SU-DHL-6 (cell line): Measurements from ENCODE around the gene C1orf74.
A peak's percentile ranks its signal among the peaks of the same experiment; 100 is the strongest.

Experiments used
- H2AFZ ChIP-seq: fragments of 200-600 bp; sonication (generic); 2 replicates; pipeline ENCODE4 v1.6.1; 2014; ENCODE audit warnings: low read depth, mild to moderate bottlenecking, moderate library complexity, mixed read lengths, antibody characterized with exemption, low read length; ENCODE audit not compliant: severe bottlenecking
- H3F3A ChIP-seq: fragments of 200-600 bp; shearing (Covaris generic); 2 replicates; pipeline ENCODE4 v1.6.0; 2016; ENCODE audit warnings: antibody characterized with exemption, mild to moderate bottlenecking; ENCODE audit not compliant: insufficient read depth
- H3K27ac ChIP-seq: fragments of 200-600 bp; sonication (generic); 2 replicates; pipeline ENCODE4 v1.5.1; 2016; ENCODE audit warnings: low read depth, mild to moderate bottlenecking, low read length, moderate library complexity, mixed read lengths
- H3K27me3 ChIP-seq: fragments of 200-600 bp; sonication (generic), shearing (Covaris generic); 2 replicates; pipeline ENCODE4 v1.6.0; 2014; ENCODE audit warnings: mild to moderate bottlenecking, low read length
- H3K36me3 ChIP-seq: fragments of 200-600 bp; sonication (generic); 2 replicates; pipeline ENCODE4 v1.6.1; 2014; ENCODE audit warnings: mild to moderate bottlenecking, low read length, mixed read lengths
- H3K4me2 ChIP-seq: fragments of 300-600, 200-600 bp; shearing (Covaris generic), sonication (generic); 2 replicates; pipeline ENCODE4 v1.6.0; 2014; ENCODE audit warnings: low read length, low read depth, mild to moderate bottlenecking; ENCODE audit not compliant: poor library complexity, severe bottlenecking
- H3K4me3 ChIP-seq: fragments of 200-600 bp; sonication (generic); 2 replicates; pipeline ENCODE4 v1.5.1; 2014; ENCODE audit warnings: antibody characterized with exemption, low read length, mild to moderate bottlenecking, mixed read lengths; ENCODE audit not compliant: insufficient read depth, poor library complexity, severe bottlenecking
- H3K79me2 ChIP-seq: fragments of 200-600 bp; sonication (generic); 2 replicates; pipeline ENCODE4 v1.6.1; 2014; ENCODE audit warnings: mild to moderate bottlenecking, low read length, moderate library complexity; ENCODE audit not compliant: insufficient read depth
- H3K9ac ChIP-seq: fragments of 200-600 bp; sonication (generic); 2 replicates; pipeline ENCODE4 v1.7.0; 2014; ENCODE audit warnings: mild to moderate bottlenecking, low read length
- H3K9me2 ChIP-seq: fragments of 200-600 bp; sonication (generic); replicated peaks from 2 replicates; pipeline ENCODE4 v1.6.1; 2014; ENCODE audit warnings: low read length; ENCODE audit not compliant: insufficient read depth
- H3K9me3 ChIP-seq: fragments of 200-600 bp; sonication (generic); 2 replicates; pipeline ENCODE4 v1.6.1; 2014; ENCODE audit warnings: low read length, mixed read lengths; ENCODE audit not compliant: insufficient read depth
- H4K20me1 ChIP-seq: fragments of 200-600 bp; sonication (generic); 2 replicates; pipeline ENCODE4 v1.6.1; 2014; ENCODE audit warnings: low read depth, mild to moderate bottlenecking, antibody characterized with exemption, low read length, moderate library complexity, mixed read lengths
- EZH2phosphoT487 ChIP-seq: fragments of 200-600 bp; sonication (generic), shearing (Covaris generic); conservative IDR thresholded peaks from 2 replicates; pipeline ENCODE4 v1.6.1; 2018; ENCODE audit warnings: mild to moderate bottlenecking, antibody characterized with exemption, low read length, moderate library complexity, mixed read lengths
- TF ChIP-seq, protein P1 (sequence below): fragments of 200-600 bp; sonication (generic); IDR thresholded peaks from one replicate; pipeline ENCODE4 v1.5.1; 2017; ENCODE audit warnings: antibody characterized with exemption, mild to moderate bottlenecking, low read length, moderate library complexity; ENCODE audit not compliant: insufficient read depth, poor library complexity, severe bottlenecking

C1orf74 gene

DNA sequence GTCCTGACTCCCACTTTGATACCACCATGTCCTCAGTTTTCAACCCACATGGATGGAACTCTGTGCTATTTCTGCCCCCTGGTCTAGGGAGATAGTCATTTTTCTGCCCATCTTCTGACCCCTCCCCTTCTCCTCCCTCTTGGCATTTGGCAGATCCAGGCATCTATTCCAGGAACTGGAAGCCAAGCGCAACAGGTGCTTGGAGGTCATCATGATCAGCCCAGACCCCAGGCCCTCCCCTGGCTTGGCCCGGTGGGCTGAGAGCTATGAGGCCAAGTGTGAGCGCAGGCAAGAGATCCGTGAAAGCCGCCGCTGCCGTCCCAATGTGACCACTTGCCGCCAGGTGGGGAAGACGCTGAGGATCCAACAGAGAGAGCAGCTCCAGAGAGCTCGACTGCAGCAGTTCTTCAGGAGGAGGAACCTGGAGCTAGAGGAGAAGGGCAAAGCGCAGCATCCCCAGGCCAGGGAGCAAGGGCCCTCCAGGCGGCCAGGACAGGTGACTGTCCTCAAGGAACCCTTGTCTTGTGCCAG is 24.5 kb downstream of the C1orf74 start:
- Histone ChIP-seq H3K27me3 (no peaks in the 10 kb centered on the region), H3K4me2 (no peak overlapping the region), H3K9me2 (no peaks in the 10 kb centered on the region), H3K4me3 (no peak overlapping the region), H3K9ac (no peak overlapping the region), H3K9me3 (no peaks in the 10 kb centered on the region), H3K36me3 (no peaks in the 10 kb centered on the region; the same call in 1 of the 2 replicates), H4K20me1 (no peaks in the 10 kb centered on the region), H3F3A (no peaks in the 10 kb centered on the region), H3K79me2 (peaks cover 20% of the 10 kb centered on the region; the same call in 1 of the 2 replicates), H3K27ac (no peak overlapping the region), H2AFZ (no peak overlapping the region)
- TF ChIP-seq EZH2phosphoT487: no peak
- TF ChIP-seq, protein P1, sequence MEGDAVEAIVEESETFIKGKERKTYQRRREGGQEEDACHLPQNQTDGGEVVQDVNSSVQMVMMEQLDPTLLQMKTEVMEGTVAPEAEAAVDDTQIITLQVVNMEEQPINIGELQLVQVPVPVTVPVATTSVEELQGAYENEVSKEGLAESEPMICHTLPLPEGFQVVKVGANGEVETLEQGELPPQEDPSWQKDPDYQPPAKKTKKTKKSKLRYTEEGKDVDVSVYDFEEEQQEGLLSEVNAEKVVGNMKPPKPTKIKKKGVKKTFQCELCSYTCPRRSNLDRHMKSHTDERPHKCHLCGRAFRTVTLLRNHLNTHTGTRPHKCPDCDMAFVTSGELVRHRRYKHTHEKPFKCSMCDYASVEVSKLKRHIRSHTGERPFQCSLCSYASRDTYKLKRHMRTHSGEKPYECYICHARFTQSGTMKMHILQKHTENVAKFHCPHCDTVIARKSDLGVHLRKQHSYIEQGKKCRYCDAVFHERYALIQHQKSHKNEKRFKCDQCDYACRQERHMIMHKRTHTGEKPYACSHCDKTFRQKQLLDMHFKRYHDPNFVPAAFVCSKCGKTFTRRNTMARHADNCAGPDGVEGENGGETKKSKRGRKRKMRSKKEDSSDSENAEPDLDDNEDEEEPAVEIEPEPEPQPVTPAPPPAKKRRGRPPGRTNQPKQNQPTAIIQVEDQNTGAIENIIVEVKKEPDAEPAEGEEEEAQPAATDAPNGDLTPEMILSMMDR: no peak

DNA sequence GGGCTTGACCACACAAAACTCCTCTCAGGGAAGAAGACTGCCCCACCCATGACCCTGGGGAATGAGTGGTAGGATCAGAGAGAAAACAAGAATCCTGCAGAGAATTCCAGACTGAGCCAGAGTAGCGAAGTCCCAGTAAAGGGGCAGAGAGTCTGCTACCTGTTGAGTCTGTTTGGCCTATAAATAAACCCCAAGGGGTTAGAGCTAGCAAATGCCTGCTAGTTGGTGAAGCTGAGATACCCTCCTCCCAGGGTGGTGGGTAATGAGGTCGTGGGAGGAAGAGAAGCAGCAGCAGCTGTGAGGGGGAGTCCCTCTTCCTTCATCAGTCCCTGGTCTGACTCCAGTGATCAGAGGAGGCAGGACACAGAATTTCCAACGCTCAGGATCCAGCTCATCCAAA is 26.0 kb downstream of the C1orf74 start:
- TF ChIP-seq, protein P1: no peak
- TF ChIP-seq EZH2phosphoT487: no peak
- peak overlapping the region; percentile 4 for H3K4me2 ChIP-seq
- H3K27ac ChIP-seq: no peak overlapping the region
- H3K9me3 ChIP-seq: no peaks in the 10 kb centered on the region
- no peaks in the 10 kb centered on the region for H3K27me3 ChIP-seq
- no peaks in the 10 kb centered on the region for H4K20me1 ChIP-seq
- H3K9me2 ChIP-seq: no peaks in the 10 kb centered on the region
- H3K9ac ChIP-seq: no peak overlapping the region
- H3K79me2 ChIP-seq: peaks cover 20% of the 10 kb centered on the region; the same call in 1 of the 2 replicates
- H3F3A ChIP-seq: no peaks in the 10 kb centered on the region
- H3K4me3 ChIP-seq: no peak overlapping the region
- no peaks in the 10 kb centered on the region; the same call in 1 of the 2 replicates for H3K36me3 ChIP-seq
- no peak overlapping the region for H2AFZ ChIP-seq

DNA sequence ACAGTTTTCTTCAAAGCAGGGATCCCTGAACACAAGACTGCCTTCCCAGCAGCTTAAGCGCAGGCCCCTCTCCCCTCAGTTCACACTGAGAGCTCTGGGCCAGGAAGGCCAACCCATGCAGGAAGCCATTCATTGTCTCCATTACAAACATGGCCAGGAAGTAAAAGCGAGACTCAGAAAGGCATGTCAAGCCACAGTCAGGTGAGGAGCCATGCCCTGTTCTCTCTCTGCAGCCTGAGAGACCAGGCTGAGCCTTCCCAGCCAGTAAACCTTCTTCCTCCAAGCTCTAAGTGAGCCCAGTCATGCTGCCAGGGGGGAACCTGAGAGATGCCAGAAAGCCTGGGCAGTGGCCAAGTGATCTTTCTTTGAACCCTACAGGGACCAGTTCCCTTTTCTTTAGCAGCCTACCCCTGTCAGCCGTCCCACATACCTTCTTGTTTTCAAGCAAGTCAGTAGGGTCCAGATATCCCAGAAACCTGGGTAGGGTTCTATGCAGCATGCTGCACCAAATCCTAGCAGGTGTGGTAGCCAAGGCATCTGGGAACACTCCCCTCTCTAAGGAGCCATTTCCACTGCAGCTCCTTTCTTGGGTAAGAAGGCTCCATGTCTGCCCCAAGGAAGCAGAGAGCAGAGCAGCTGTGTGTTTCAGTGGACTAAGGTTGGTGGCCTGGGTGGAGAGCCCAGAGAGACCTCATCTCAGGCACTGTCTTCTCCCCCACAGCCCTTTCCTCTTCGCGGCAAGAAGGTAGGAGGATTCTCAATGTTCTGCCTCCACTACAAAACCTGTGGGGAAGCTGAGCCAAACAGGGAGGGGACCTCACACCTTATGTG is 27.5 kb downstream of the C1orf74 start:
- H3K9me2 ChIP-seq: no peaks in the 10 kb centered on the region
- no peaks in the 10 kb centered on the region; the same call in 1 of the 2 replicates for H3K36me3 ChIP-seq
- no peaks in the 10 kb centered on the region for H3K27me3 ChIP-seq
- TF ChIP-seq EZH2phosphoT487: no peak
- TF ChIP-seq, protein P1: no peak
- H2AFZ ChIP-seq: peak overlapping the region; percentile 84
- H3F3A ChIP-seq: no peaks in the 10 kb centered on the region
- peak overlapping the region; percentile 62 for H3K4me3 ChIP-seq
- no peaks in the 10 kb centered on the region for H4K20me1 ChIP-seq
- H3K27ac ChIP-seq: peak overlapping the region; percentile 81
- H3K79me2 ChIP-seq: peaks cover 20% of the 10 kb centered on the region; the same call in 1 of the 2 replicates
- H3K9me3 ChIP-seq: no peaks in the 10 kb centered on the region
- H3K4me2 ChIP-seq: peak overlapping the region; percentile 86
- H3K9ac ChIP-seq: peak overlapping the region; percentile 67
